ENCODE measurements around the gene ID4. TPM values are rescaled to one million over a fixed set of nuclear protein-coding genes. Genes with fewer than 3 reads are reported as not detected.
A peak's percentile ranks its signal among the peaks of the same experiment; 100 is the strongest.

ID4 gene
- total and polyA plus RNA-seq, 2 donors from 2014 or later: 17.9 to 60.4 TPM

DNA sequence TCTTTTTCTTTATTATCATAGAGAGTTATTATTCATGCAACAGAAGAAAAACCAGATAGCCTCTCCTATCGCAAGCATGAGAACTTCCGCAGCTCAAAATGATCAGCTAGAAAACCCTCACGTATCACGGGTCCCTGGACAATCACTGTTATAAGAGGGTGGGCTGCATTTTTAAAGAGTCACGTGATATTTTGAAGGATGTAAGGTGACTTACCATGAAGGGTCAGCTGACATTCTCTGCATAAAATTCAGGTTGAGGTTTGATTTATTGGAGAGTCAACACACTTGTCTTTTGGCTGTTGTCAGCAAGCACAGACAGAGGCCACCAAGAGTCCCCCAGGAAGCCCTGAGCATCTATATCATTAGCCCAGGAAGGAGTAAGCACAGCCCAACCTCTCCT is 39.5 kb downstream of the ID4 start:
- no peak overlapping the region for H3K27ac ChIP-seq (ENCODE audit: low read depth in 2 of 2, low read length in 2 of 2)
- TF ChIP-seq, protein P1, sequence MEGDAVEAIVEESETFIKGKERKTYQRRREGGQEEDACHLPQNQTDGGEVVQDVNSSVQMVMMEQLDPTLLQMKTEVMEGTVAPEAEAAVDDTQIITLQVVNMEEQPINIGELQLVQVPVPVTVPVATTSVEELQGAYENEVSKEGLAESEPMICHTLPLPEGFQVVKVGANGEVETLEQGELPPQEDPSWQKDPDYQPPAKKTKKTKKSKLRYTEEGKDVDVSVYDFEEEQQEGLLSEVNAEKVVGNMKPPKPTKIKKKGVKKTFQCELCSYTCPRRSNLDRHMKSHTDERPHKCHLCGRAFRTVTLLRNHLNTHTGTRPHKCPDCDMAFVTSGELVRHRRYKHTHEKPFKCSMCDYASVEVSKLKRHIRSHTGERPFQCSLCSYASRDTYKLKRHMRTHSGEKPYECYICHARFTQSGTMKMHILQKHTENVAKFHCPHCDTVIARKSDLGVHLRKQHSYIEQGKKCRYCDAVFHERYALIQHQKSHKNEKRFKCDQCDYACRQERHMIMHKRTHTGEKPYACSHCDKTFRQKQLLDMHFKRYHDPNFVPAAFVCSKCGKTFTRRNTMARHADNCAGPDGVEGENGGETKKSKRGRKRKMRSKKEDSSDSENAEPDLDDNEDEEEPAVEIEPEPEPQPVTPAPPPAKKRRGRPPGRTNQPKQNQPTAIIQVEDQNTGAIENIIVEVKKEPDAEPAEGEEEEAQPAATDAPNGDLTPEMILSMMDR (IDR thresholded peaks at IDR 0.05; ENCODE audit: borderline replicate concordance, extremely low read depth, insufficient read depth): no peak
- H3K4me3 ChIP-seq (ENCODE audit: low read length in 3 of 3): no peak overlapping the region
- no peaks in the 10 kb centered on the region for H3K36me3 ChIP-seq (ENCODE audit: control insufficient read depth in 2 of 3, insufficient read depth in 3 of 3, low read length in 3 of 3)
- FAIRE-seq (no peak), DNase-seq (no peak)
- no peak overlapping the region for H3K9ac ChIP-seq (ENCODE audit: low read length in 3 of 3)
- no peaks in the 10 kb centered on the region for H3K27me3 ChIP-seq (ENCODE audit: control insufficient read depth, insufficient read depth, low read length)
- H3K9me3 ChIP-seq (ENCODE audit: control insufficient read depth in 2 of 3, insufficient read depth in 1 of 3, low read length in 3 of 3): no peaks in the 10 kb centered on the region
- intact Hi-C loops (cut with DNase I): no loop called here
- H3K4me1 ChIP-seq (ENCODE audit: control insufficient read depth in 2 of 3, insufficient read depth in 2 of 3, low read depth in 1 of 3, low read length in 3 of 3): peaks cover 0 to 6% (median 0%) of the 10 kb centered on the region in 3 donors

DNA sequence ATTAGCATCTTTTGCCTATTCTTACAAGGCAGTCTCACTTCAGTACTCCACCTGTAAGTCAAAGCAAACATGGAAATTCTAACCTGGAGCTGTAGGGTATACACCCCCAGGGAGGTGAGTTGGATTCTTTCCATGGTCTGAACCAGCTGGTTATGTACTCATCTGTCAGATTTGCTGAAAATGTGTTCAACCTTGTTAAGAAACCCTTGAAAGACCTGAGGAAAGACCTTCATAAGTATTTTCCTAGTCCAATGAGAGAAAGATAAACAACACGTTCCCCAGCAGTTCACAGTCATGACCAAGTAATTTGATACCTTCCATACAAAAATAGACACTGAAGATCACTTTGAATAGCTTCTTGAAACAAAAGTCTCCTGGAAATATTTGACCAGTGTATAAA is 42.5 kb downstream of the ID4 start:
- no peaks in the 10 kb centered on the region for H3K9me3 ChIP-seq (ENCODE audit: control insufficient read depth in 2 of 3, insufficient read depth in 1 of 3, low read length in 3 of 3)
- TF ChIP-seq, protein P1 (IDR thresholded peaks at IDR 0.05; ENCODE audit: borderline replicate concordance, extremely low read depth, insufficient read depth): no peak
- H3K4me1 ChIP-seq (ENCODE audit: control insufficient read depth in 2 of 3, insufficient read depth in 2 of 3, low read depth in 1 of 3, low read length in 3 of 3): peaks cover 0 to 6% (median 0%) of the 10 kb centered on the region in 3 donors
- H3K4me3 ChIP-seq (ENCODE audit: low read length in 3 of 3): no peak overlapping the region
- H3K27ac ChIP-seq (ENCODE audit: low read depth in 2 of 2, low read length in 2 of 2): no peak overlapping the region
- H3K9ac ChIP-seq (ENCODE audit: low read length in 3 of 3): no peak overlapping the region
- H3K27me3 ChIP-seq (ENCODE audit: control insufficient read depth, insufficient read depth, low read length): no peaks in the 10 kb centered on the region
- DNase-seq: peak in 2 of 5 donors; percentile 25 to 36
- H3K36me3 ChIP-seq (ENCODE audit: control insufficient read depth in 2 of 3, insufficient read depth in 3 of 3, low read length in 3 of 3): no peaks in the 10 kb centered on the region
- no peak for FAIRE-seq
- intact Hi-C loops (cut with DNase I): no loop called here

DNA sequence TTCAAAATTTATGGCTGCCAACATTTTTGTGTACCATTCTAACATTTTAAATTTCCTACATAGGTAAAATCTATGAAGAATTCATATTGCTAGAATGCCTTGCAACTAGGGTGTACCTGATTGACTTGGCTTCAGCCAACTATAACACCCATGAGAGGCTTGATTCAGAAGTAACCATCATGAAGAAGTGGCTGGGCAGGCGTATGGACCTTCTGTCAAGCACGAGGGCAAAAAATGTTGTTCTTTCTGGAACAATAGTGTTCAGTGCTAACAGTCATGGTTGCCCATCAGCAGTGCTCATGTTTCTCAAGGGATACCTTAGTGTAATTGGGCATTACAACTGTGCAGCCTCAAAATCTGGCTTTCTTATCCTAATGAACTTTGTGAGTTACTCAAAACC is 42.9 kb downstream of the ID4 start:
- Histone ChIP-seq H3K36me3 (ENCODE audit: control insufficient read depth in 2 of 3, insufficient read depth in 3 of 3, low read length in 3 of 3) (no peaks in the 10 kb centered on the region), H3K27me3 (ENCODE audit: control insufficient read depth, insufficient read depth, low read length) (no peaks in the 10 kb centered on the region), H3K27ac (ENCODE audit: low read depth in 2 of 2, low read length in 2 of 2) (no peak overlapping the region), H3K4me1 (ENCODE audit: control insufficient read depth in 2 of 3, insufficient read depth in 2 of 3, low read depth in 1 of 3, low read length in 3 of 3) (peaks cover 0 to 6% (median 0%) of the 10 kb centered on the region in 3 donors), H3K9ac (ENCODE audit: low read length in 3 of 3) (no peak overlapping the region), H3K9me3 (ENCODE audit: control insufficient read depth in 2 of 3, insufficient read depth in 1 of 3, low read length in 3 of 3) (no peaks in the 10 kb centered on the region), H3K4me3 (ENCODE audit: low read length in 3 of 3) (no peak overlapping the region)
- TF ChIP-seq, protein P1 (IDR thresholded peaks at IDR 0.05; ENCODE audit: borderline replicate concordance, extremely low read depth, insufficient read depth): no peak
- intact Hi-C loops (cut with DNase I): no loop called here
- no peak for DNase-seq
- FAIRE-seq: no peak

DNA sequence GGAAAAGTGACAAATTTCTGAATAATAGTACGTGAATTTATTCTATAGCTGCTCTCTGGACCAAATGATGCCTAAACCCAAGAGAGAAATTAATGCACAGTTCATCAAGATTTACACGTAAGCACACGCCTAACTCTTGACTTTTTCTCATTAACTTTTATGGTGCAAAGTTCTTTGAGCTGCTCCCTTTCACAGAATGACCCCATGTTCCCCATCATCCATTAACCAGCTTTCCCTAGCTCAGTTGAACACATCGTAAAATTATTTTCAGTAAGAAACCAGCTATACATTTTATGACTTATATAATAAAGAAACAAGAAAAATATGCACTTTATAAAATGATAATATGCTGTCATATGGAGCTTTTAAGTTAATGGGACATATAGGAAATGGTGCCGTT is 54.3 kb downstream of the ID4 start:
- H3K27ac ChIP-seq (ENCODE audit: low read depth in 2 of 2, low read length in 2 of 2): peak overlapping the region in 1 of 2 donors; percentile 13
- H3K4me3 ChIP-seq (ENCODE audit: low read length in 3 of 3): peak overlapping the region in 1 of 3 donors; percentile 33
- no peak overlapping the region for H3K9ac ChIP-seq (ENCODE audit: low read length in 3 of 3)
- DNase-seq: peak in 2 of 5 donors; percentile 79 to 86
- intact Hi-C loops (cut with DNase I): no loop called here
- H3K9me3 ChIP-seq (ENCODE audit: control insufficient read depth in 2 of 3, insufficient read depth in 1 of 3, low read length in 3 of 3): no peaks in the 10 kb centered on the region
- FAIRE-seq: peak; percentile 23
- no peaks in the 10 kb centered on the region for H3K27me3 ChIP-seq (ENCODE audit: control insufficient read depth, insufficient read depth, low read length)
- no peaks in the 10 kb centered on the region for H3K36me3 ChIP-seq (ENCODE audit: control insufficient read depth in 2 of 3, insufficient read depth in 3 of 3, low read length in 3 of 3)
- H3K4me1 ChIP-seq (ENCODE audit: control insufficient read depth in 2 of 3, insufficient read depth in 2 of 3, low read depth in 1 of 3, low read length in 3 of 3): peaks cover 0 to 3% (median 0%) of the 10 kb centered on the region in 3 donors
- TF ChIP-seq, protein P1 (IDR thresholded peaks at IDR 0.05; ENCODE audit: borderline replicate concordance, extremely low read depth, insufficient read depth): no peak
